SKM-1 treated with dmso at 0.1 percent for 144 hours (cell line): ENCODE data around the gene PNPLA6.
"Not testable (repeated sequence)": the region's sequence is repeated elsewhere in the genome, so short reads cannot be mapped to it uniquely, and the experiment has no call there.

Experiments
- DNase-seq: peaks from one replicate; lab custom pipeline; 2025; ENCODE audit not compliant: unreplicated experiment; lab: John Stamatoyannopoulos, UW

The PNPLA6 gene

GRCh38 chr19:7550987-7551761 lies 15.7 kb downstream of the PNPLA6 start:
- DNase-seq = peak; percentile 19

DNA sequence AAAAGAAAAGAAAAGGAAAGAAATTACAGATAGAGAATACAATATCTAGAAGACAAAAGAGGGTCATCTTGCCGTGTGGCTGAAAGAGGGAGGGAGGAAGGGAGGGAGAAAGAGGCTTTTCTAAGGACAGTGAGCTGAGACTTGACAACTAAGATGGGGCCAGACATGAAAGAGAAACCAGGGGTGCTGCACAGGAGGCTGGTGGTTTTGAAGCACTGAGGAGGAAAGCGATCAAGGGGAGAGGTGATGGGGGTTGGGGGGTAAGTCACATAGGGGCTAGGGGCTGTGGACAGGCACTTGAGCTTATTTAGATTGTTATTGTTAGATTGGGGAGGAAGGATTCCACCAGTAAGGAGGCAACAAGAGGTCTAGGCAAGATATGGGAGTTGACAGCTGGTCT lies 17.3 kb downstream of the PNPLA6 start:
- DNase-seq = no peak

DNA sequence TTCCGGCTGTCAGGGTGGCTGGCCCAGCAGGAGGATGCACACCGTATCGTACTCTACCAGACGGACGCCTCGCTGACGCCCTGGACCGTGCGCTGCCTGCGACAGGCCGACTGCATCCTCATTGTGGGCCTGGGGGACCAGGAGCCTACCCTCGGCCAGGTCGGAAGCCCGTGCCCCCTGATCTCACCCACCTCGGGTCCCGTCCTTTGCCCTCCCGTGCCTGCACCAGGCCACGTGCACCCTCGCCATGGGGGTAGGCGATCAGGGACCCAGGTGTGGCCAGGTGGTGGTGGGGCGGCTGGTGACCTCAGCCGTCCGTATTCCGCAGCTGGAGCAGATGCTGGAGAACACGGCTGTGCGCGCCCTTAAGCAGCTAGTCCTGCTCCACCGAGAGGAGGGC lies 19.0 kb downstream of the PNPLA6 start:
- no peak for DNase-seq

DNA sequence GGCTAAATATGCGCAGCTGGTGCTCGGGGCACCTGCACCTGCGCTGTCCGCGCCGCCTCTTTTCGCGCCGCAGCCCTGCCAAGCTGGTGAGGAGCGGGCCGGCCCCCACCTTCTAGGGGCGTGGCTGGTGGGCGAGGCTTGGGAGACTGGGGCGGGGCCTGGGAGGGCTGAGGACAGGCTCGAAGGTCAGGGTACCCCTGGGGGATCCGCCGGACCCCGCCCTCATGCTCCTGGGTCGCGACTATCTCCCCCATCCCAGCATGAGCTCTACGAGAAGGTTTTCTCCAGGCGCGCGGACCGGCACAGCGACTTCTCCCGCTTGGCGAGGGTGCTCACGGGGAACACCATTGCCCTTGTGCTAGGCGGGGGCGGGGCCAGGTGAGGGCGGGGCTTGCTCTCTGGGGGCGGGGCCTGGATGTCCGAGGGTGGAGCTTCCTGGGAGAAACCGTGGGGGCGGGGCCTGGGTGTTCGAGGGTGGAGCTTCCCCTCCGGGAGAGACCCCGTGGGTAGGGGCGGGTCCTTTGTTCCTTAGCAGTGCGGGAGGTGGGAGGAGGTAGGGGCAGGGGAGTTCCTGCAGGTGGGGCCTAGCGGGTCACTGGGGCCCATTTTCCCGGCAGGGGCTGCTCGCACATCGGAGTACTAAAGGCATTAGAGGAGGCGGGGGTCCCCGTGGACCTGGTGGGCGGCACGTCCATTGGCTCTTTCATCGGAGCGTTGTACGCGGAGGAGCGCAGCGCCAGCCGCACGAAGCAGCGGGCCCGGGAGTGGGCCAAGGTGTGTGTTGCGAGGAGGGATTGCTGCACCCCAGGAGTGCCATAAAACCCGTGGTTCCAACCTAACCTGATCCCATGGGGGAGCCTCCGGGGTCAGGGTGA lies 19.7 kb downstream of the PNPLA6 start:
- DNase-seq = no peak

GRCh38 chr19:7556696-7557315 lies 21.3 kb downstream of the PNPLA6 start:
- DNase-seq = no peak

GRCh38 chr19:7558667-7559066 lies 23.1 kb downstream of the PNPLA6 start:
- no peak for DNase-seq

DNA sequence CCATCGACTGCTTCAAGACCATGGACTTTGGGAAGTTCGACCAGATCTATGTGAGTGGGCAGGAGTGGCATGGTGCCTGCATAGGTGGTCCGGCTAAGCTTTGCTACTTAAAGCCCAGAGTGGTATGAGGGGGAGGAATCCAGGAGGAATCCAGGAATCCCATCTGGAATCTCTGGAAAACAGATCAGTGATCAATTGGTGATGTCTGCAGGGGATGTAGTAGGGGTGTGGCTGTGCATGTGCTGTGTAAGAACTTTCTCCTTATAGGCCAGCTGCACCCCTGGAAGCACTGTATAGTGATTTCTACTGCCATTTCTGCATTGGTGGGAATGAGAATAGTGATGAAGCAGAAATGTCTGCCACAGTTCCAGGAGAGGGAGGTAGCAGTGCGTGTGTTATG lies 23.6 kb downstream of the PNPLA6 start:
- DNase-seq = no peak

GRCh38 chr19:7560255-7560654 lies 24.7 kb downstream of the PNPLA6 start:
- DNase-seq = no peak

- DNase-seq = no peak
These were observed 25.8 kb downstream of the PNPLA6 start for GRCh38 chr19:7561325-7561724.

- no peak for DNase-seq
These were observed 27.3 kb downstream of the PNPLA6 start for GRCh38 chr19:7562646-7563393.

- DNase-seq = no peak
These were observed 29.3 kb downstream of the PNPLA6 start for GRCh38 chr19:7564866-7565265.

GRCh38 chr19:7565332-7565731 lies 29.8 kb downstream of the PNPLA6 start:
- no peak for DNase-seq

GRCh38 chr19:7570761-7571160 lies 35.2 kb downstream of the PNPLA6 start:
- DNase-seq = no peak

GRCh38 chr19:7575434-7576040 lies 40.0 kb downstream of the PNPLA6 start:
- DNase-seq = no peak

- DNase-seq = not testable (repeated sequence)
These were observed 41.9 kb downstream of the PNPLA6 start for GRCh38 chr19:7577422-7577821.

DNA sequence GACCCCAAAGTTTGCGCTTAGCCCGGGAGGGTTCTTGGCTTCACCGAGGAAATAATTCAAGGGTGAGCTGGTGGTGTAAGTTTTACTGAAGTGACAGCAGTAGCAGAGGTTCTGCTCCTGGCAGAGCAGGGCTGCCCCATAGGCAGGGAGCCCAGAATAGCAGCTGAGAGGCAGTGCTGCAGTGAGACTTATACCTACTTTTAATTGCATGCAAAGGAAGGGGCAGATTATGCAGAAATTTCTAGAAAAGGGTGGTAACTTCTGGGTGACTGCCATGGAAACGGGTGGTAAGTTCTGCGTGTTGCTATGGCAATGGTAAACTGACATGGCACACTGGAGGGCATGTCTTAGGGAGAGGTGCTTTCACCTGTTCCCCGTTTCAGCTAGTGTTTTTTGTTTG lies 42.6 kb downstream of the PNPLA6 start:
- no peak for DNase-seq

DNA sequence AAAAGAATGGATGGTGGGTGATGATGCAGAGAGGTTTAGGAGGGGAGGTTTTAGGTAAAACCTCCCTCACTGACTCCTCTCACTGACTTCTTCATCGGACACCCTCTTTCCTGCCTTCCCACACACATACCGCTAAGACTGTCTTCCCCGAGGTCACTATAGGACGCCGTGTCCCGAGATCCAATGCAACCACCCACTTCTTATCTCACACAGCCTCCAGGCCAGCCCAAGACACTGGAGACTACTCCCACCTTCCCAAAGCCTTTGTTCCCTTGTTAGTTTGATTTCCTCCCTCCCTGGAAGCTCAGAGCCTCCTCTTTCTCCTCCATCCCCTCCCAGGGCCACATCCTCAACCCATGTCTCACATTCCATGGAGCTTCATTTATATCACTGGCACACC lies 43.7 kb downstream of the PNPLA6 start:
- no peak for DNase-seq

GRCh38 chr19:7582446-7582845 lies 46.9 kb downstream of the PNPLA6 start:
- DNase-seq = no peak

DNA sequence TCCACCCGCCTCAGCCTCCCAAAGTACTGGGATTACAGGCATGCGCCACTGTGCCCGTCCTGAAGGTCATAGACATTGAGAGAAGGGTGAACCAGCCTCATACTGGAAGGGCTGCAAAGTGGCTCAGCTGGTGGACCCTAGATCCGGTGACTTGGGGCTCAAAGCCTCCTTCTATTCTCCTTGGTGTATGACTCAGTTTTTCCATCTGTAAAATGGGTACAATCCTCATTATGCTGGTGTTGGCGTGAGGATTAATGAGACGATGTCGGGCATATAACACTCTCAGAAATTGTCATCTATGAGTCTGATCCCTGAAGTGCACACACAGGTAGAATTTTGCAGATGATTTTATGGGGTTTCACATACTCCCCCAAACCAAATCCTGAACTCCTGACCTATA lies 54.3 kb downstream of the PNPLA6 start:
- no peak for DNase-seq

GRCh38 chr19:7590256-7590655 lies 54.7 kb downstream of the PNPLA6 start:
- no peak for DNase-seq
